NB4 (cell line): ENCODE measurements around the gene IRF2BP2.

ENCODE experiments used
- MYC ChIP-seq: IDR thresholded peaks from 2 replicates; pipeline ENCODE4 v1.6.1; 2011; ENCODE audit warnings: low read depth, low read length
- POLR2A ChIP-seq: IDR thresholded peaks from 2 replicates; pipeline ENCODE4 v1.6.1; 2011; ENCODE audit warnings: mild to moderate bottlenecking; ENCODE audit not compliant: insufficient read length; ENCODE audit errors: extremely low read depth
- TF ChIP-seq, protein P1 (sequence below): IDR thresholded peaks from one replicate; pipeline ENCODE4 v1.5.1; 2012; ENCODE audit warnings: low read depth, low read length

DNA sequence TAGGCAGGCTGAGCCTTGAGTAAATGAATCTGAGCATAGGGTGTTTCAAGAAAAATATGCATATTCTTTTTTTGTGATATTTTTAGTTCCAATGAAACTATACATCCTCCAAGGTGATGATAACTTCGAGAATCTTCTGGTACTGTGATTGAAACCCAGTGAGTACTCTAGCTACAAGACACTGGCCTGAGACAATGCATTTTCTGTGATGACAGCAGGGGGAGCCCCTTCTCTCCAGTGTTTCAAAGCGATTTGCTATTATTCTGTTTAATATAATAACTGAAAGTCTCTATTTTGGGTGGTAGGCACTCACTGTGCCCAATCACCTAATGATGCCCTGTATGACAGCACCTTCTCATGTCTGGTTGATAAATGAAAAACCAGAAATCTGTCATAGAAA is 12.1 kb downstream of the IRF2BP2 start:
- TF ChIP-seq, protein P1, sequence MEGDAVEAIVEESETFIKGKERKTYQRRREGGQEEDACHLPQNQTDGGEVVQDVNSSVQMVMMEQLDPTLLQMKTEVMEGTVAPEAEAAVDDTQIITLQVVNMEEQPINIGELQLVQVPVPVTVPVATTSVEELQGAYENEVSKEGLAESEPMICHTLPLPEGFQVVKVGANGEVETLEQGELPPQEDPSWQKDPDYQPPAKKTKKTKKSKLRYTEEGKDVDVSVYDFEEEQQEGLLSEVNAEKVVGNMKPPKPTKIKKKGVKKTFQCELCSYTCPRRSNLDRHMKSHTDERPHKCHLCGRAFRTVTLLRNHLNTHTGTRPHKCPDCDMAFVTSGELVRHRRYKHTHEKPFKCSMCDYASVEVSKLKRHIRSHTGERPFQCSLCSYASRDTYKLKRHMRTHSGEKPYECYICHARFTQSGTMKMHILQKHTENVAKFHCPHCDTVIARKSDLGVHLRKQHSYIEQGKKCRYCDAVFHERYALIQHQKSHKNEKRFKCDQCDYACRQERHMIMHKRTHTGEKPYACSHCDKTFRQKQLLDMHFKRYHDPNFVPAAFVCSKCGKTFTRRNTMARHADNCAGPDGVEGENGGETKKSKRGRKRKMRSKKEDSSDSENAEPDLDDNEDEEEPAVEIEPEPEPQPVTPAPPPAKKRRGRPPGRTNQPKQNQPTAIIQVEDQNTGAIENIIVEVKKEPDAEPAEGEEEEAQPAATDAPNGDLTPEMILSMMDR, result peak; percentile 77
- no peak for TF ChIP-seq POLR2A
- no peak for TF ChIP-seq MYC
